Heart left ventricle (tissue), 13 donors: ENCODE measurements around the gene IGFBP6.

Experiments used
- POLR2A ChIP-seq, 2 donors: fragments of 450-650 bp; IDR thresholded peaks; one replicate each; pipeline ENCODE4 v1.6.1; 2017; ENCODE audit warnings: antibody characterized with exemption in 2 of 2, mild to moderate bottlenecking in 2 of 2, moderate library complexity in 2 of 2
- TF ChIP-seq, protein P1 (sequence below), 12 donors: fragments of 200-600 bp; sonication (generic) in 4 of 12; IDR thresholded peaks; one replicate each; pipeline versions ENCODE4 v1.5.0 to v1.8.0; 2018 to 2022; ENCODE audit warnings: antibody characterized with exemption in 12 of 12, mild to moderate bottlenecking in 5 of 12
- donor health status: ischemic (EF 13 %, LVEDD 7.1; RV severe dilation, severe dysfunction).
- donor health status: DM: no; HTN: yes; CAD: no.
- donor health status: DM: no; HTN: no; CAD: no.
- donor health status: ischemic (EF 25% LVEDD 6.9; RV normal size, moderate dysfunction).
- donor health status: ischemic (EF 25% LVEDD 5.7; RV mildly dilated, moderate dysfunction).
- donor health status: ischemic (EF 35%, LVEDD 5.7; RV mildly dilated, moderate dysfunction).
- donor health status: nonischemic (EF 11% LVEDD 7.7; RV severe dilation, severe dysfunction).
- donor health status: DM: yes; HTN: yes; CAD: no.
- donor health status: PGD.
- donor health status: ischemic (EF 29% LVEDD 5.4; RV normal size, mild dysfunction).
- donor health status: nonischemic (EF 23%, LVEDD 6.1; RV moderate dilation, normal function).

DNA sequence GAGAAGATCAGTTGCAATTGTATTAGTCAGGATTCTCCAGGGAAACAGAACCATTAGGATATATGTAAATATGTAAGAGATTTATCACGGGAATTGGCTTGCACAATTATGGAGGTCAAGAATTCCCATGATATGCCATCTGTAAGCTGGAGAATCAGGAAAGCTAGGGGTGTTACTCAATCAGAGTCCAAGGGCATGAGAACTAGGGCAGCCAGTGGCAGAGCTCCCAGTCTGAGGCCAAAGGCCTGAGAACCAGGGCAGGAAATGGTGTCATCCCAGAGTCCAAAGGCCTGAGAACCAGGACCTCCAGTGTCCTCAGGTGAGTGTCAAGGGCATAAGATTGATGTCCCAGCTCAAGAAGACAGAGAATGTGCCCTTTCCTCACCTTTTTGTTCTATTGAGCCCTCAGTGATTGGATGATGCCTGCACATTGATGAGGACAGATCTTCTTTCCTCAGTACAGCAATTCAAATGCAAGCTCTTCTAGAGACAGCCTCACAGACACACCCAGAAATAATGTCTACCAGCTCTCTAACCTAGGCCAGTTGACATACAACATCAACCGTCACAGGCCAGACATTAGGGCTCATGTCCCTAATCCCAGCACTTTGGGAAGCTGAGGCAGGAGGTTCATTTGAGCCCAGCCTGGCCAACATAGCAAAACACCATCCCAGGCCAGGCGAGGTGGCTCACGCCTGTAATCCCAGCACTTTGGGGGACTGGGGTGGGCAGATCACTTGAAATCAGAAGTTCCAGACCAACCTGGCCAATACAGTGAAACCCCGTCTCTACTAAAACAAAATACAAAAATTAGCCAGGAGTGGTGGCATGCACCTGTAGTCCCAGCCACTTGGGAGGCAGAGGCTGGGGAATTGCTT, 48.2 kb downstream of the IGFBP6 start:
- no peak for TF ChIP-seq POLR2A (IDR thresholded peaks at IDR 0.05)
- TF ChIP-seq, protein P1, sequence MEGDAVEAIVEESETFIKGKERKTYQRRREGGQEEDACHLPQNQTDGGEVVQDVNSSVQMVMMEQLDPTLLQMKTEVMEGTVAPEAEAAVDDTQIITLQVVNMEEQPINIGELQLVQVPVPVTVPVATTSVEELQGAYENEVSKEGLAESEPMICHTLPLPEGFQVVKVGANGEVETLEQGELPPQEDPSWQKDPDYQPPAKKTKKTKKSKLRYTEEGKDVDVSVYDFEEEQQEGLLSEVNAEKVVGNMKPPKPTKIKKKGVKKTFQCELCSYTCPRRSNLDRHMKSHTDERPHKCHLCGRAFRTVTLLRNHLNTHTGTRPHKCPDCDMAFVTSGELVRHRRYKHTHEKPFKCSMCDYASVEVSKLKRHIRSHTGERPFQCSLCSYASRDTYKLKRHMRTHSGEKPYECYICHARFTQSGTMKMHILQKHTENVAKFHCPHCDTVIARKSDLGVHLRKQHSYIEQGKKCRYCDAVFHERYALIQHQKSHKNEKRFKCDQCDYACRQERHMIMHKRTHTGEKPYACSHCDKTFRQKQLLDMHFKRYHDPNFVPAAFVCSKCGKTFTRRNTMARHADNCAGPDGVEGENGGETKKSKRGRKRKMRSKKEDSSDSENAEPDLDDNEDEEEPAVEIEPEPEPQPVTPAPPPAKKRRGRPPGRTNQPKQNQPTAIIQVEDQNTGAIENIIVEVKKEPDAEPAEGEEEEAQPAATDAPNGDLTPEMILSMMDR (IDR thresholded peaks at IDR 0.05), result no peak
